ENCODE data around the gene KDM1A.

Gene KDM1A

GRCh38 chr1:23116216-23116836 is 97.1 kb downstream of the KDM1A start:
- Histone ChIP-seq H2BK120ac (ENCODE audit: low read depth, low read length) (no peak overlapping the region), H3K79me2 (ENCODE audit: control insufficient read depth, insufficient read depth, low read length) (peaks cover 46% of the 10 kb centered on the region), H3K36me3 (ENCODE audit: control insufficient read depth, insufficient read depth, low read length) (no peaks in the 10 kb centered on the region), H4K5ac (ENCODE audit: low read length) (no peak overlapping the region), H3K27me3 (ENCODE audit: insufficient read depth, low read length, poor library complexity) (no peaks in the 10 kb centered on the region), H3K23ac (ENCODE audit: low read length) (no peak overlapping the region), H4K8ac (ENCODE audit: low read depth, low read length) (no peak overlapping the region), H3K4ac (ENCODE audit: low read depth, low read length) (no peak overlapping the region), H3K79me1 (ENCODE audit: low read length) (peaks cover 17% of the 10 kb centered on the region), H2AK5ac (ENCODE audit: low read length) (no peak overlapping the region), H2BK15ac (replicated peaks; ENCODE audit: low read depth) (no peak overlapping the region), H3K9ac (ENCODE audit: low read length) (no peak overlapping the region), H3K18ac (ENCODE audit: low read length) (no peak overlapping the region), H3K4me2 (ENCODE audit: low read length) (no peak overlapping the region), H3K56ac (ENCODE audit: low read length) (no peak overlapping the region), H3K4me3 (ENCODE audit: low read length) (no peak overlapping the region), H3K27ac (ENCODE audit: low read depth, low read length) (no peak overlapping the region), H2BK5ac (ENCODE audit: low read length) (no peak overlapping the region), H3K4me1 (ENCODE audit: control insufficient read depth, low read depth, low read length) (no peaks in the 10 kb centered on the region)
- no CpG with 5 or more reads among the region's 6 CpGs for WGBS (ENCODE audit: extremely low coverage, insufficient coverage, low lambda C conversion rate)
- DNase-seq, result no peak

- 100% methylated on average over 1 of the region's 2 CpGs for WGBS (ENCODE audit: extremely low coverage, insufficient coverage, low lambda C conversion rate)
- no peak overlapping the region for H2BK120ac ChIP-seq (ENCODE audit: low read depth, low read length)
- H2BK5ac ChIP-seq (ENCODE audit: low read length), result no peak overlapping the region
- no peaks in the 10 kb centered on the region for H3K36me3 ChIP-seq (ENCODE audit: control insufficient read depth, insufficient read depth, low read length)
- no peak overlapping the region for H2AK5ac ChIP-seq (ENCODE audit: low read length)
- H4K8ac ChIP-seq (ENCODE audit: low read depth, low read length), result no peak overlapping the region
- no peak overlapping the region for H3K9ac ChIP-seq (ENCODE audit: low read length)
- H4K5ac ChIP-seq (ENCODE audit: low read length), result no peak overlapping the region
- no peak overlapping the region for H3K18ac ChIP-seq (ENCODE audit: low read length)
- no peak overlapping the region for H3K4me3 ChIP-seq (ENCODE audit: low read length)
- H3K79me1 ChIP-seq (ENCODE audit: low read length), result peaks cover 17% of the 10 kb centered on the region
- H3K4me1 ChIP-seq (ENCODE audit: control insufficient read depth, low read depth, low read length), result no peaks in the 10 kb centered on the region
- H3K79me2 ChIP-seq (ENCODE audit: control insufficient read depth, insufficient read depth, low read length), result peaks cover 43% of the 10 kb centered on the region
- H3K56ac ChIP-seq (ENCODE audit: low read length), result no peak overlapping the region
- H3K4me2 ChIP-seq (ENCODE audit: low read length), result no peak overlapping the region
- no peaks in the 10 kb centered on the region for H3K27me3 ChIP-seq (ENCODE audit: insufficient read depth, low read length, poor library complexity)
- no peak overlapping the region for H3K27ac ChIP-seq (ENCODE audit: low read depth, low read length)
- no peak for DNase-seq
- no peak overlapping the region for H3K23ac ChIP-seq (ENCODE audit: low read length)
- no peak overlapping the region for H3K4ac ChIP-seq (ENCODE audit: low read depth, low read length)
- no peak overlapping the region for H2BK15ac ChIP-seq (replicated peaks; ENCODE audit: low read depth)
These were observed 97.8 kb downstream of the KDM1A start for GRCh38 chr1:23116921-23117699.

GRCh38 chr1:23118407-23118806 is 99.1 kb downstream of the KDM1A start:
- no peak overlapping the region for H2BK120ac ChIP-seq (ENCODE audit: low read depth, low read length)

GRCh38 chr1:23118957-23119792 is 99.9 kb downstream of the KDM1A start:
- no peak overlapping the region for H4K8ac ChIP-seq (ENCODE audit: low read depth, low read length)
- H3K4me1 ChIP-seq (ENCODE audit: control insufficient read depth, low read depth, low read length), result peaks cover 6% of the 10 kb centered on the region
- H4K5ac ChIP-seq (ENCODE audit: low read length), result no peak overlapping the region
- H3K36me3 ChIP-seq (ENCODE audit: control insufficient read depth, insufficient read depth, low read length), result no peaks in the 10 kb centered on the region
- H3K23ac ChIP-seq (ENCODE audit: low read length), result no peak overlapping the region
- no peak overlapping the region for H3K4me3 ChIP-seq (ENCODE audit: low read length)
- H2AK5ac ChIP-seq (ENCODE audit: low read length), result no peak overlapping the region
- peaks cover 46% of the 10 kb centered on the region for H3K79me2 ChIP-seq (ENCODE audit: control insufficient read depth, insufficient read depth, low read length)
- no peak overlapping the region for H2BK120ac ChIP-seq (ENCODE audit: low read depth, low read length)
- no peak overlapping the region for H3K4ac ChIP-seq (ENCODE audit: low read depth, low read length)
- H3K18ac ChIP-seq (ENCODE audit: low read length), result no peak overlapping the region
- no CpG with 5 or more reads among the region's 8 CpGs for WGBS (ENCODE audit: extremely low coverage, insufficient coverage, low lambda C conversion rate)
- H2BK5ac ChIP-seq (ENCODE audit: low read length), result no peak overlapping the region
- DNase-seq, result no peak
- peaks cover 25% of the 10 kb centered on the region for H3K79me1 ChIP-seq (ENCODE audit: low read length)
- no peak overlapping the region for H3K27ac ChIP-seq (ENCODE audit: low read depth, low read length)
- no peak overlapping the region for H2BK15ac ChIP-seq (replicated peaks; ENCODE audit: low read depth)
- no peak overlapping the region for H3K9ac ChIP-seq (ENCODE audit: low read length)
- no peaks in the 10 kb centered on the region for H3K27me3 ChIP-seq (ENCODE audit: insufficient read depth, low read length, poor library complexity)
- H3K4me2 ChIP-seq (ENCODE audit: low read length), result no peak overlapping the region
- no peak overlapping the region for H3K56ac ChIP-seq (ENCODE audit: low read length)

More at GRCh38 chr1:23118407-23118806, 99.1 kb downstream of the KDM1A start:
- H3K18ac ChIP-seq (ENCODE audit: low read length), result no peak overlapping the region
- no peak overlapping the region for H3K23ac ChIP-seq (ENCODE audit: low read length)
- DNase-seq, result no peak
- no peak overlapping the region for H3K4me2 ChIP-seq (ENCODE audit: low read length)
- H3K27ac ChIP-seq (ENCODE audit: low read depth, low read length), result no peak overlapping the region
- peaks cover 21% of the 10 kb centered on the region for H3K79me1 ChIP-seq (ENCODE audit: low read length)
- H3K9ac ChIP-seq (ENCODE audit: low read length), result no peak overlapping the region
- H3K4me1 ChIP-seq (ENCODE audit: control insufficient read depth, low read depth, low read length), result peaks cover 6% of the 10 kb centered on the region
- no peak overlapping the region for H2AK5ac ChIP-seq (ENCODE audit: low read length)
- H2BK5ac ChIP-seq (ENCODE audit: low read length), result no peak overlapping the region
- H3K4ac ChIP-seq (ENCODE audit: low read depth, low read length), result no peak overlapping the region
- H4K5ac ChIP-seq (ENCODE audit: low read length), result no peak overlapping the region
- H3K4me3 ChIP-seq (ENCODE audit: low read length), result no peak overlapping the region
- no peaks in the 10 kb centered on the region for H3K36me3 ChIP-seq (ENCODE audit: control insufficient read depth, insufficient read depth, low read length)
- no peak overlapping the region for H3K56ac ChIP-seq (ENCODE audit: low read length)
- no peak overlapping the region for H4K8ac ChIP-seq (ENCODE audit: low read depth, low read length)
- H3K27me3 ChIP-seq (ENCODE audit: insufficient read depth, low read length, poor library complexity), result no peaks in the 10 kb centered on the region
- H2BK15ac ChIP-seq (replicated peaks; ENCODE audit: low read depth), result no peak overlapping the region
- peaks cover 41% of the 10 kb centered on the region for H3K79me2 ChIP-seq (ENCODE audit: control insufficient read depth, insufficient read depth, low read length)

- no peak overlapping the region for H3K23ac ChIP-seq (ENCODE audit: low read length)
- H3K4ac ChIP-seq (ENCODE audit: low read depth, low read length), result no peak overlapping the region
- H3K27ac ChIP-seq (ENCODE audit: low read depth, low read length), result no peak overlapping the region
- H3K4me3 ChIP-seq (ENCODE audit: low read length), result no peak overlapping the region
- no peak overlapping the region for H3K9ac ChIP-seq (ENCODE audit: low read length)
- H3K36me3 ChIP-seq (ENCODE audit: control insufficient read depth, insufficient read depth, low read length), result no peaks in the 10 kb centered on the region
- no peak overlapping the region for H3K4me2 ChIP-seq (ENCODE audit: low read length)
- H4K5ac ChIP-seq (ENCODE audit: low read length), result no peak overlapping the region
- no peak overlapping the region for H3K18ac ChIP-seq (ENCODE audit: low read length)
- H3K4me1 ChIP-seq (ENCODE audit: control insufficient read depth, low read depth, low read length), result peaks cover 6% of the 10 kb centered on the region
- no peak for DNase-seq
- H2AK5ac ChIP-seq (ENCODE audit: low read length), result no peak overlapping the region
- no peak overlapping the region for H2BK15ac ChIP-seq (replicated peaks; ENCODE audit: low read depth)
- peaks cover 26% of the 10 kb centered on the region for H3K79me1 ChIP-seq (ENCODE audit: low read length)
- WGBS (ENCODE audit: extremely low coverage, insufficient coverage, low lambda C conversion rate), result no CpG with 5 or more reads among the region's 3 CpGs
- no peaks in the 10 kb centered on the region for H3K27me3 ChIP-seq (ENCODE audit: insufficient read depth, low read length, poor library complexity)
- no peak overlapping the region for H3K56ac ChIP-seq (ENCODE audit: low read length)
- no peak overlapping the region for H4K8ac ChIP-seq (ENCODE audit: low read depth, low read length)
- H2BK5ac ChIP-seq (ENCODE audit: low read length), result no peak overlapping the region
- no peak overlapping the region for H2BK120ac ChIP-seq (ENCODE audit: low read depth, low read length)
- peaks cover 46% of the 10 kb centered on the region for H3K79me2 ChIP-seq (ENCODE audit: control insufficient read depth, insufficient read depth, low read length)
These were observed 101.1 kb downstream of the KDM1A start for GRCh38 chr1:23120383-23120782.
